VCaP (cell line): Measurements from ENCODE around the gene DEPDC5.

Experiments used
- H3K27ac ChIP-seq: fragments of 450-650 bp; 2 replicates; pipeline ENCODE4 v1.5.1; 2017
- TF ChIP-seq, protein P1 (sequence below): fragments of 450-650 bp; conservative IDR thresholded peaks from 2 replicates; pipeline ENCODE4 v1.5.1; 2017; ENCODE audit warnings: mild to moderate bottlenecking, moderate library complexity

The DEPDC5 gene

DNA sequence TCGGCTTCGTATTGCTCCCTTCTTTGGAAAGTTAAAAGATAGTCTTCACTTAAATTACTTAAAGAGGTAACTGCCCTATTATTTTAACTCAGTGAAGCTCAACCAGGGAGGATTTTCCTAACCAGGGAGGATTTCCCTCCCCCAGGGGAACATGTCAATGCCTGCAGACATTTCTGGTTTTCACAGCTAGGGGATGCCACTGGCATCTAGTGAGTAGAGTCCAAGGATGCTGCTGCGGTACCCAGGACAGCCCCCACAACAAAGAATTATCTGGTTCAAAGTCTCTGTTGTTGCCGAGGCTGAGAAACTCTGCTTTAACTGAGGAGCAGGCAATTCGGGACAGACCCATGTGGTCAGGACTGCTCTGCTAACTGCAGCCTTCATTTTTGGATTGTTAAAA lies 82.2 kb downstream of the DEPDC5 start:
- no peak overlapping the region for H3K27ac ChIP-seq
- TF ChIP-seq, protein P1, sequence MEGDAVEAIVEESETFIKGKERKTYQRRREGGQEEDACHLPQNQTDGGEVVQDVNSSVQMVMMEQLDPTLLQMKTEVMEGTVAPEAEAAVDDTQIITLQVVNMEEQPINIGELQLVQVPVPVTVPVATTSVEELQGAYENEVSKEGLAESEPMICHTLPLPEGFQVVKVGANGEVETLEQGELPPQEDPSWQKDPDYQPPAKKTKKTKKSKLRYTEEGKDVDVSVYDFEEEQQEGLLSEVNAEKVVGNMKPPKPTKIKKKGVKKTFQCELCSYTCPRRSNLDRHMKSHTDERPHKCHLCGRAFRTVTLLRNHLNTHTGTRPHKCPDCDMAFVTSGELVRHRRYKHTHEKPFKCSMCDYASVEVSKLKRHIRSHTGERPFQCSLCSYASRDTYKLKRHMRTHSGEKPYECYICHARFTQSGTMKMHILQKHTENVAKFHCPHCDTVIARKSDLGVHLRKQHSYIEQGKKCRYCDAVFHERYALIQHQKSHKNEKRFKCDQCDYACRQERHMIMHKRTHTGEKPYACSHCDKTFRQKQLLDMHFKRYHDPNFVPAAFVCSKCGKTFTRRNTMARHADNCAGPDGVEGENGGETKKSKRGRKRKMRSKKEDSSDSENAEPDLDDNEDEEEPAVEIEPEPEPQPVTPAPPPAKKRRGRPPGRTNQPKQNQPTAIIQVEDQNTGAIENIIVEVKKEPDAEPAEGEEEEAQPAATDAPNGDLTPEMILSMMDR: no peak

DNA sequence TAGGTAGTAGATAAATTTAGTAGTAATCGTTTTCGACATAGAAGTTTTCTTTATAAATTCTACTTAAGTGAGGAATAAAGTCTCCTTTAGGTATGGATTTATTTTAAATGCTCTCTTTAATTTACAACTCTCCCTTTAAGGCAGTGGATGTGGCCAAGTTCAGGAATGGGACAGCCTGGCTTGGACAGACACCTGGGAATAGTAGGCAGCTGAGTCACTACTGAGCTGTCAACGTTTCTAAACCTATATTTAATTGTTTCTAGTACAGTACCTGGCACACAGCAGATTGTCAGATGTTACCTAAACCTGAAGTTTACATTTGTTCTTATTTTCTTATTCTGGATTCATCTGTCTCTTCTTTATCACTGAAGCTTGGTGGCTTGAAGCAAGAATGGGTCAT lies 85.1 kb downstream of the DEPDC5 start:
- TF ChIP-seq, protein P1: no peak
- H3K27ac ChIP-seq: no peak overlapping the region

DNA sequence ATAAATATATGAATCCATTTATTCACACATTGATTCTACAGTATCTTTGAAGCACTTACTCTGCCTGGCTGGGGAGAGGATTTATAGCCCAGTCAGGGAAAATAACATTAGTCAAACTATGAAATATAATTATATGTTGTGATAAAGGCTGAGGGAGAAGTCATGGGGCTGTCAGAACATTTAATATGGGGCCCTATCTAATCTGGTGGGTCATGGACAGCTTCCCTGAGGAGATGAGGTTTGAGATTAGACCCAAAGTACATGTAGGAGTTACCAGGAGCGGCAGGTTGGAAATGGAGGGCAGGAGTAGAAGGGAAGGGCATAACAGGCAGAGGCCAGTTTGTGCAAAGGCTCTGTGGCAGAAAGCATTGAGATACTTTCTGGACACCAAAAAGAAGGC lies 86.2 kb downstream of the DEPDC5 start:
- no peak overlapping the region for H3K27ac ChIP-seq
- TF ChIP-seq, protein P1: no peak

DNA sequence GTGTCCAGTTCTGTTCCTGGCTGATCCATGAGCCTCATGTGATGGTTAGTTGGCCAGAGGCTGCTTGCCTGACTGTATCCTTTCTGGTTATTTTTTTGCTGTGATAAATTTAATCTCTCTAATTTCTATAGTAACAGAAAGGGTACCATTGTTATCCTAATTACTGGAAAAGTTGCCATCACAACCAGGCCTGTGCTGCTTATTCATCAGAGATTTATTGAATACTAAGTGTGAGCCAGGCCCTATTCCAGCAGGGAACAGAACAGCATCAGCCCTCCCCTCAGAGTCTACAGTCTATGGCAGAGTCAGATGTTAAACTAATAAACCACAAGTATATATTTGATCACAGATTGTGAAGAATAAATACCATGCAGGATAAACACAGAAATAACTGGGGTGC lies 86.8 kb downstream of the DEPDC5 start:
- no peak overlapping the region for H3K27ac ChIP-seq

DNA sequence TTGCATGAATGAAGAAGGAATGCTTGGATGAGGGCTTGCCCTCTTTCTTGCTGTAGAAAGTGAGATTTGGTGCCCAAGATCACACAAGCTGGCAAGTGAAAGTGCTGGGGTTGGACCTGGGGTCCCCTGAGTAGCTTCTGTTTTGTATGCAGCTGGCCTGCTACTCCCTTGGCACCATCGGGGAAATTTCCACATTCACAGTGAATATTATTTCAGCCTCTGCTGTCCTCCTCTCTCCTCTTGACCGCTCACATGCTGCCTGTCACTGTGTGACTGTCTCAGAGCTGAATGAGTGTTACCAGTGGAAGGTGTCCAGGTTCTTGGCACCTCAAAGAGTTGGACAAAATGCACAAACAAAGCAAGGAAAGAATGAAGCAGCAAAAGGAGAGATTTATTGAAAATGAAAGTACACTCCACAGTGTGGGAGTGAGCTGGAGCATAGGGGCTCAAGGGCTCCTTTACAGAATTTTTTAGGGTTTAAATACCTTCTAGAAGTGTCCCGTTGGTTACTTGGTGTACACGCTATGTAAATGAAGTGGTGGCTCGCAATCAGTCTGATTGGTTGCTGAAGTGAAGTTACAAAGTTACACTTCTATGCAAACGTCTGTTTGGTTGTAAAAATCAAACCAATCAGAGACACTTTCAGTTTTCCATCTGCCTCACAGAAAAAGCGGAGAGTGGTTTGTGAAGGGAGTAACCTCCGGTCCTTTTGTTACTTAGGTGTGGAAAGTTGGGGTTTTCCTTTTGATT lies 87.4 kb downstream of the DEPDC5 start:
- TF ChIP-seq, protein P1: no peak
- no peak overlapping the region for H3K27ac ChIP-seq

More for the DNA sequence above, 86.8 kb downstream of the DEPDC5 start:
- TF ChIP-seq, protein P1: no peak

DNA sequence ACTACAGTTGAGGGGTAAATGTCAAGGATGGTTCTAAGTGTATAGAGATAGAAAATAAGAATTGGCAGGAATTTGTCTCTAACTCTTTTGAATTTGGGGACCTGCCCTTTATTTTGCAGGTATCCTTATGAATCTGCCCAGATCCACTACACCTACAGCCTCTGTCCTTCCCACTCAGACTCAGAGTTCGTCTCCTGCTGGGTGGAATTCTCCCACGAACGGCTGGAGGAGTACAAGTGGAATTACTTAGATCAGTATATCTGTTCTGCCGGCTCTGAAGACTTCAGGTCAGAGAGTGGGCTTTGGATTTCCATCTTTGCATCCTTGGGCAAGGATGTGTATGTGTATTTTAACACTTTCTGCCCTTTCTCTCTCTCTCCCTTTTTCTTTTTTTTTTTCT lies 89.7 kb downstream of the DEPDC5 start:
- TF ChIP-seq, protein P1: no peak
- no peak overlapping the region for H3K27ac ChIP-seq

DNA sequence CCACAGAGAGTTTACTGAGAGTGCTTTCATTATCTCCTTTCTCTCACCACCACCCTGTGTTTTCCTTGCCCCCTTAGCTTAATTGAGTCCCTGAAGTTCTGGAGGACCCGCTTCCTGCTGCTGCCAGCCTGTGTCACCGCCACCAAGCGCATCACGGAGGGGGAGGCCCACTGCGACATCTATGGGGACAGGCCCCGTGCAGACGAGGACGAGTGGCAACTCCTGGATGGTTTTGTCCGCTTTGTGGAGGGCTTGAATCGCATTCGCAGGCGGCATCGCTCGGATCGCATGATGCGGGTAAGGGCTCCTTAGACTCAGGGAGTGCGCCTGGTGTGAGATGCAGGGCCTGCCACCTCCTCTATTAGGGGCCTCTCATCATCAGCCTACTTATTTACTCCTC lies 91.1 kb downstream of the DEPDC5 start:
- TF ChIP-seq, protein P1: no peak
- H3K27ac ChIP-seq: no peak overlapping the region
